ENCODE data around the gene DHRSX.

The DHRSX gene

DNA sequence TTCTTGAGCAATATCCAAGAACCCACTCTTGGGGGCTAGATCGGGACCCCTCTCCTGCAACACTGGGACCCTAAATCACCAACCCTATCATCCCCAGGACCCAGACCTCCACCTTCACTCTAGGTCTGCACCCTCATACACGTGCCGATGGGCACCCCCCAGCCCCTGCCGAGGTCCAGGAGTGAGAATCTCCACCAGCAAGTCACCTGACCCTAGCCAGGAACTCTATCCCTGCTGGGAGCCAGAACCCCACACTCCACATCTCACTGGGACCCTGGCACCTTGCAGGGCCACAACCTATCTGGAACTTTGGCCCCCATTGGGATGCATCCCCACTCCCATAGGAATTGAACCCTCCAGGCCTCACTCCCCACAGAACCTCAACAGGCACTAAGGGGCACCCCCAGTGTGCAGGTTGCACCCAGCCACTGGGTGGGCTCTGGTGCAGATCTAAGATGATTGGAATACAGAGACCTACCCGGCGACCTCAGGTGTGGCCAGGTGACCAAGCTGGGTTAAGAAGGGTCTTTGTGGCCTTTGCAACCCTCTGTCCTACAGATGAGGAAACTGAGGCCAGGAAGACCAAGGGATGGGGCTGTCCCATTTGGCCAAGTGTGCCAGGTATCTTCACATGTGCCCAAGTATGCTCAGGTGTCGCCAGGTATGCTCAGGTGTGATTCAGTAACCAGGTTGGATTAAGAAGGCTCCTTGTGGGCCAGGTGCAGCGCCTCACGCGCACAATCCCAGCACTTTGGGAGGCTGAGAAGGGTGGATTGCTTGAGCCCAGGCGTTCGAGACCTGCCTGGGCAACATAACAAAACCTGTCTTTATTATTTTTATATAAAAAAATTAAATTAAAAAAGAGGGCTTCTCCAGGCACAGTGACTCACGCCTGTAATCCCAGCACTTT, 3.1 kb upstream of the DHRSX start (continued):
- TF ChIP-seq, protein P1, sequence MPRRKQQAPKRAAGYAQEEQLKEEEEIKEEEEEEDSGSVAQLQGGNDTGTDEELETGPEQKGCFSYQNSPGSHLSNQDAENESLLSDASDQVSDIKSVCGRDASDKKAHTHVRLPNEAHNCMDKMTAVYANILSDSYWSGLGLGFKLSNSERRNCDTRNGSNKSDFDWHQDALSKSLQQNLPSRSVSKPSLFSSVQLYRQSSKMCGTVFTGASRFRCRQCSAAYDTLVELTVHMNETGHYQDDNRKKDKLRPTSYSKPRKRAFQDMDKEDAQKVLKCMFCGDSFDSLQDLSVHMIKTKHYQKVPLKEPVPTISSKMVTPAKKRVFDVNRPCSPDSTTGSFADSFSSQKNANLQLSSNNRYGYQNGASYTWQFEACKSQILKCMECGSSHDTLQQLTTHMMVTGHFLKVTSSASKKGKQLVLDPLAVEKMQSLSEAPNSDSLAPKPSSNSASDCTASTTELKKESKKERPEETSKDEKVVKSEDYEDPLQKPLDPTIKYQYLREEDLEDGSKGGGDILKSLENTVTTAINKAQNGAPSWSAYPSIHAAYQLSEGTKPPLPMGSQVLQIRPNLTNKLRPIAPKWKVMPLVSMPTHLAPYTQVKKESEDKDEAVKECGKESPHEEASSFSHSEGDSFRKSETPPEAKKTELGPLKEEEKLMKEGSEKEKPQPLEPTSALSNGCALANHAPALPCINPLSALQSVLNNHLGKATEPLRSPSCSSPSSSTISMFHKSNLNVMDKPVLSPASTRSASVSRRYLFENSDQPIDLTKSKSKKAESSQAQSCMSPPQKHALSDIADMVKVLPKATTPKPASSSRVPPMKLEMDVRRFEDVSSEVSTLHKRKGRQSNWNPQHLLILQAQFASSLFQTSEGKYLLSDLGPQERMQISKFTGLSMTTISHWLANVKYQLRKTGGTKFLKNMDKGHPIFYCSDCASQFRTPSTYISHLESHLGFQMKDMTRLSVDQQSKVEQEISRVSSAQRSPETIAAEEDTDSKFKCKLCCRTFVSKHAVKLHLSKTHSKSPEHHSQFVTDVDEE (CRISPR knock-in tag; IDR thresholded peaks at IDR 0.05): no peak
- no peak for TF ChIP-seq PPARA (CRISPR knock-in tag; IDR thresholded peaks at IDR 0.05; ENCODE audit: borderline replicate concordance)
- TF ChIP-seq ARNTL (CRISPR knock-in tag; IDR thresholded peaks at IDR 0.05; ENCODE audit: borderline replicate concordance, low read depth): no peak
- TF ChIP-seq ZC3H10 (CRISPR knock-in tag; IDR thresholded peaks at IDR 0.05): no peak
- no peak for TF ChIP-seq ZNF8 (CRISPR knock-in tag; IDR thresholded peaks at IDR 0.05)

DNA sequence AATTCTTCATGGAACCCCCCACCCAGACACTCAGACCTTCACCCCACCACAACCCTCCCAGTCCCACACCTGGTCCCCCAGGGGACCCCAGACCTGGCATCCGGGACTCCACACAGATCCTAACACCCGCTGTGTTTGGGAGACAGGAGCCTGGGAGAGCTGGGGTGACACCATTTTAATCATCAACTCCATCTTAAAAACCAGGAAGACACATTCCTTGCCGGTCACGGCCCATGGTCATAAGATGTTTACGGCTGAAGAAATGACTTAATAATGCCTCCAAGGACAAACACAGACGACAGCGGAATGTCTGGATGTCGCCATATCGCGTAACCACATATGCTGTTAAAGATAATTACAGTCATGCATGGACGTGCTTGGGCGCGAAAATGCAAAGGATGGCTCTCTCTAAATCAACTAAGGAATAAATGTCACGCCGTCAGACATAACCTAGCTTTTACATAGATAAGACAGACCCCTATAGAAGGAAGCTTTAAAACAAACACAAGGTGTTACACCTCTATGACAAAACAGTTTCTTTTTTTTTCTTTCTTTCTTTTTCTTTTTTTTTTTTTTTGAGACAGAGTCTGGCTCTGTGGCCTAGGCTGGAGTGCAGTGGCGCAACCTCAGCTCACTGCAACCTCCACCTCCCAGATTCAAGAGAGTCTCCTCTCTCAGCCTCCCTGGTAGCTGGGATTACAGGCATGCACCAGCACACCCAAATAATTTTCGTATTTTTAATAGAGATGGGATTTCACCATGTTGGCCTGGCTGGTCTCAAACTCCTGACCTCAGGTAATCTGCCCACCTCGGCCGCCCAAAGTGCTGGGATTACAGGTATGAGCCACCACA, 2.1 kb upstream of the DHRSX start:
- no peak for ATAC-seq
- TF ChIP-seq BACH2 (CRISPR knock-in tag; IDR thresholded peaks at IDR 0.05; ENCODE audit: borderline replicate concordance) (no peak), ESRRG (CRISPR knock-in tag; IDR thresholded peaks at IDR 0.05) (no peak), RARB (CRISPR knock-in tag; IDR thresholded peaks at IDR 0.05) (no peak), ZNF8 (CRISPR knock-in tag; IDR thresholded peaks at IDR 0.05) (no peak), CSDC2 (CRISPR knock-in tag; IDR thresholded peaks at IDR 0.05) (no peak), ZFP3 (CRISPR knock-in tag; IDR thresholded peaks at IDR 0.05) (no peak), ARNTL (CRISPR knock-in tag; IDR thresholded peaks at IDR 0.05; ENCODE audit: borderline replicate concordance, low read depth) (no peak)
- TF ChIP-seq, protein P2, sequence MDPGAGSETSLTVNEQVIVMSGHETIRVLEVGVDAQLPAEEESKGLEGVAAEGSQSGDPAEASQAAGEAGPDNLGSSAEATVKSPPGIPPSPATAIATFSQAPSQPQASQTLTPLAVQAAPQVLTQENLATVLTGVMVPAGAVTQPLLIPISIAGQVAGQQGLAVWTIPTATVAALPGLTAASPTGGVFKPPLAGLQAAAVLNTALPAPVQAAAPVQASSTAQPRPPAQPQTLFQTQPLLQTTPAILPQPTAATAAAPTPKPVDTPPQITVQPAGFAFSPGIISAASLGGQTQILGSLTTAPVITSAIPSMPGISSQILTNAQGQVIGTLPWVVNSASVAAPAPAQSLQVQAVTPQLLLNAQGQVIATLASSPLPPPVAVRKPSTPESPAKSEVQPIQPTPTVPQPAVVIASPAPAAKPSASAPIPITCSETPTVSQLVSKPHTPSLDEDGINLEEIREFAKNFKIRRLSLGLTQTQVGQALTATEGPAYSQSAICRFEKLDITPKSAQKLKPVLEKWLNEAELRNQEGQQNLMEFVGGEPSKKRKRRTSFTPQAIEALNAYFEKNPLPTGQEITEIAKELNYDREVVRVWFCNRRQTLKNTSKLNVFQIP (CRISPR knock-in tag; IDR thresholded peaks at IDR 0.05; ENCODE audit: borderline replicate concordance, low read depth): no peak
- TF ChIP-seq, protein P3, sequence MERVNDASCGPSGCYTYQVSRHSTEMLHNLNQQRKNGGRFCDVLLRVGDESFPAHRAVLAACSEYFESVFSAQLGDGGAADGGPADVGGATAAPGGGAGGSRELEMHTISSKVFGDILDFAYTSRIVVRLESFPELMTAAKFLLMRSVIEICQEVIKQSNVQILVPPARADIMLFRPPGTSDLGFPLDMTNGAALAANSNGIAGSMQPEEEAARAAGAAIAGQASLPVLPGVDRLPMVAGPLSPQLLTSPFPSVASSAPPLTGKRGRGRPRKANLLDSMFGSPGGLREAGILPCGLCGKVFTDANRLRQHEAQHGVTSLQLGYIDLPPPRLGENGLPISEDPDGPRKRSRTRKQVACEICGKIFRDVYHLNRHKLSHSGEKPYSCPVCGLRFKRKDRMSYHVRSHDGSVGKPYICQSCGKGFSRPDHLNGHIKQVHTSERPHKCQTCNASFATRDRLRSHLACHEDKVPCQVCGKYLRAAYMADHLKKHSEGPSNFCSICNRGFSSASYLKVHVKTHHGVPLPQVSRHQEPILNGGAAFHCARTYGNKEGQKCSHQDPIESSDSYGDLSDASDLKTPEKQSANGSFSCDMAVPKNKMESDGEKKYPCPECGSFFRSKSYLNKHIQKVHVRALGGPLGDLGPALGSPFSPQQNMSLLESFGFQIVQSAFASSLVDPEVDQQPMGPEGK (CRISPR knock-in tag; IDR thresholded peaks at IDR 0.05; ENCODE audit: borderline replicate concordance): no peak
- TF ChIP-seq, protein P1 (CRISPR knock-in tag; IDR thresholded peaks at IDR 0.05): no peak

DNA sequence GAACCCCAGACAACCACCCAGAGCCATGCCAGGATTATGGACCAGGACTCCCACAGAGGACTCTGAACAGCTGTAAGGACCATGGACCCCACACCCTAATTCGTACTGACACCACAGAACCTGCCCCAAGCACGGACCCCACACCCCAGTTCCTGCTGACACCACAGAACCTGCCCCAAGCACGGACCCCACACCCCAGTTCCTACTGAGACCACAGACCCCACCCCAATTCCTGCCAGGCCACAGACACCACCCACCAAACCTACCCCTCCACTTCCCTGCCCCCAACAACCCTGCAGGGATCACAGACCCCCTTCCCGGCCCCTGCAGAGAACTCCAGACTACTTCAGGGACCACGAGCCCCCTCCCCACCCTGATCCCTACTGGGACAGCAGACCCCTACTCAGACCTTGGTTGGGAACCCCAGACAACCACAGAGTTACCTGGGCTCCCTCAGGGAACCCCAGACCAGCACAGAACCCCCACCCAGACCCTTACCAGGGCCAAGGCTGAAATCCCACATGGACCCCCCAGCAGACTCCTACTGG, 1.4 kb upstream of the DHRSX start:
- no peak for ATAC-seq
- TF ChIP-seq GLIS3 (CRISPR knock-in tag; IDR thresholded peaks at IDR 0.05) (no peak), ZFP3 (CRISPR knock-in tag; IDR thresholded peaks at IDR 0.05) (no peak), RARB (CRISPR knock-in tag; IDR thresholded peaks at IDR 0.05) (no peak), ZFP30 (CRISPR knock-in tag; IDR thresholded peaks at IDR 0.05) (no peak), SNAI2 (CRISPR knock-in tag; IDR thresholded peaks at IDR 0.05) (no peak), PPARA (CRISPR knock-in tag; IDR thresholded peaks at IDR 0.05; ENCODE audit: borderline replicate concordance) (no peak), ZNF70 (CRISPR knock-in tag; IDR thresholded peaks at IDR 0.05) (no peak), ISL1 (CRISPR knock-in tag; IDR thresholded peaks at IDR 0.05) (no peak), TOX (CRISPR knock-in tag; IDR thresholded peaks at IDR 0.05; ENCODE audit: borderline replicate concordance) (no peak), ESRRG (CRISPR knock-in tag; IDR thresholded peaks at IDR 0.05) (no peak), CSDC2 (CRISPR knock-in tag; IDR thresholded peaks at IDR 0.05) (no peak)
- TF ChIP-seq, protein P2 (CRISPR knock-in tag; IDR thresholded peaks at IDR 0.05; ENCODE audit: borderline replicate concordance, low read depth): no peak
- TF ChIP-seq, protein P3 (CRISPR knock-in tag; IDR thresholded peaks at IDR 0.05; ENCODE audit: borderline replicate concordance): no peak
- TF ChIP-seq, protein P4, sequence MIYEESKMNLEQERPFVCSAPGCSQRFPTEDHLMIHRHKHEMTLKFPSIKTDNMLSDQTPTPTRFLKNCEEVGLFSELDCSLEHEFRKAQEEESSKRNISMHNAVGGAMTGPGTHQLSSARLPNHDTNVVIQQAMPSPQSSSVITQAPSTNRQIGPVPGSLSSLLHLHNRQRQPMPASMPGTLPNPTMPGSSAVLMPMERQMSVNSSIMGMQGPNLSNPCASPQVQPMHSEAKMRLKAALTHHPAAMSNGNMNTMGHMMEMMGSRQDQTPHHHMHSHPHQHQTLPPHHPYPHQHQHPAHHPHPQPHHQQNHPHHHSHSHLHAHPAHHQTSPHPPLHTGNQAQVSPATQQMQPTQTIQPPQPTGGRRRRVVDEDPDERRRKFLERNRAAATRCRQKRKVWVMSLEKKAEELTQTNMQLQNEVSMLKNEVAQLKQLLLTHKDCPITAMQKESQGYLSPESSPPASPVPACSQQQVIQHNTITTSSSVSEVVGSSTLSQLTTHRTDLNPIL (CRISPR knock-in tag; IDR thresholded peaks at IDR 0.05; ENCODE audit: low read depth): no peak

Data from SK-N-SH treated with all-trans-retinoic acid at 6 μM for 48 hours (cell line).